Midbrain (tissue), 1 donor: Measurements from ENCODE around the gene PCDH19.

ENCODE experiments used
- DNase-seq: peaks from one replicate; lab custom pipeline; 2025; lab: John Stamatoyannopoulos, UW

PCDH19 gene

GRCh38 chrX:100299559-100299958 is 110.5 kb downstream of the PCDH19 start:
- no peak for DNase-seq

- no peak for DNase-seq
Observed at GRCh38 chrX:100297728-100298127, 112.3 kb downstream of the PCDH19 start.

GRCh38 chrX:100296183-100296753 is 113.8 kb downstream of the PCDH19 start:
- DNase-seq = no peak

DNA sequence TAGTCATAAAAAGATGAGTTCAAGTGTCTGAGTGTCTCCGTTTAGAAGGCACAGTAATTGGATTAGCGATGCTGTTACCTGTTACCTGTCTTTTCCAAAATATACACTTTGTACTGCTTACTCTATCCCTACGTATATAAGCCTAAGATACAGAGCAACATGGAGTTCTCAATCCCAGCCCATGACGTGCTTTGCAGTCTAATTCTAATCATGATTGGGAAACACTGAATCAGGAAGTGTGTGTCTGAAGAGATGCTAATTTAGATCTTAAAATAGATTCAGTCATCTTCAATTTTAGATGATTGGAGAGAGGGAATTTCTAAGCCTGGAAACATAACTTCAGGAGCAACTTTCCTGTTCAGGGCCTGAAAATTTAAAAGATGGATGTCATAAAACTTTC is 115.1 kb downstream of the PCDH19 start:
- no peak for DNase-seq

DNA sequence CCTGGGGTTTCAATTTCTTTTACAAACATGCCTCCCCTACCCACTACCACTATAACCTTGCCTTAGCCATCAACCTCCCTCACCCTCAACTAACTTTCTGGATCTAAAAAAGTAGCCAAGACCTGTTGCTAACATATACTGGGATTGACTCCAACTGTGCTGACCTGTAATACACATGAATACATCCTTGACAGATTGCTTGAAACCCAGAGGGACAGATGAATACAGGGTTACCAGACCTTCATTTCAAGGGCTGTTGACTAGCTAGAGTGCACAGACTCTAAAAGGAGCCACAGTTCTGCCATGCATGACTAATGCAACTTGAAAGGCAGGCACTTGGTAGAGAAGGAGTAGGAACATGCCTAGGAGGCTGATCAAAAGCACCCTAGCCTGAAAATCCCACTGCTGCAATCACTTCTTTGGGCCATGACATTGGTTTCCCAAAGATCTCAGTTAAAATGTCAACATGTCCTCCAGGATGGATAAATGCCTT is 121.0 kb downstream of the PCDH19 start:
- DNase-seq = no peak

DNA sequence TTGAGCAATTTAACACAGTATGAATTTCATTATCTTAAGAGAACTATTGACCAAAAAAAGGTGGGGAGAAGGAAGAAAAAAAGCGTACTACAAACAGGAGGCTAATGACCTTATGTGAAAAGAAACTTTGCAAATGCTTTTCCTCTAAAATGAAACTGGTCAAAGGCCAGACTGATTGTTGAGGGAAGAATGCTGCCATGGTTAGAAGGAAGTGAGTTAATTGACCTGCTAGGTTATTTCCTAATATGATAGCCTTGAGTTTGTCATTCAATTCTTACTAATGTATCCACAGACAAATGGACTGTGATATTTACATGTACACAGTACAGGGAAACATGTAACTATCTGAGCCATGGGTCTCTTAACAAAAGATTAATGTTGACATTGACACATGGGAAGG is 132.8 kb downstream of the PCDH19 start:
- DNase-seq = no peak

GRCh38 chrX:100274916-100275315 is 135.2 kb downstream of the PCDH19 start:
- DNase-seq = no peak

DNA sequence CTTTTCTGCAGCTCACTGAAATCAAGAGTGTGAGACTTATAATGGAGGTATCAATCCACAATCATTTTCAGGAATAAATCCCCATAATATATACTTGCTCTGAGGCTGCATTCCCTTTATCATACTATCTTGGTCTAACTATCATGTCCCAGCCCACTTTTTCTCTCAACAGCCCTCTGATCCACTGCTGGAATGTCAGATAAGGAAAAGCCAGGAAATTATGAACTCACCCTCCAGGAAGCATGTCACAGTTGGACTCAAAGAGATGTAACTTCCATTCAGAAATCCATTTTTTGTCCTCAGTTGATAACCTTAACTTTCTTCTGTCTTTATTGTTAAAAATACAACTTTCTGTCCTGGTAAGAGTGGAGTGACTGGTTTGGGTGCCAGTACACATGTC is 144.9 kb downstream of the PCDH19 start:
- no peak for DNase-seq

- no peak for DNase-seq
Observed at GRCh38 chrX:100264200-100264599, 145.9 kb downstream of the PCDH19 start.

GRCh38 chrX:100263650-100264049 is 146.4 kb downstream of the PCDH19 start:
- DNase-seq = no peak

DNA sequence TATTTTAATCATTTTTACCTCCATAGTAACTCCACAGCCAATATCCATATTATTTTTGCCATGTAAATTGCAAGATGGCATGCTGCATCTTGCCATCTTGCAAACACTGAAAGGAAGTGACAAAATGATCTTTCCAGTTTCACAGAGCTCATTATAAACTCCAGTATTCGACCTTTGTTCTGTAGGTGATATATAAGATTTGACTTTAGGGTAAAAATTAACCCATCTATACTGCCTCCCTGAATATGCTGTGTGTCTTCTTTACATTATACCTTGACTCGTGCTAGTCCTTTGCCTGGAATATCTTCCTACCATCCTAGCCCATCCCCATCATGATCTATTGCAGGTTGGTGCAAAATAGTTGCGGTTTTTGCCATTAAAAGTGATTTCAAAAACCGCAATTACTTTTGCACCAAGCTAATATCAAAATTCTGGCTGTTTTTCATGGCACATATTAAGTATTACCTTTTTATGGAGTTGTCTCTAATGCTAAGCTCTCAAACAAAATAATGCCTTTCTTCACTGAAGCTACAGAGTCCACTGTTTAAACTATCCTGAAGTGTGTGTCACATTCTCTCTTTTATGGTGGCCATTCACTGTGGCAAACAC is 161.1 kb downstream of the PCDH19 start:
- DNase-seq = no peak

DNA sequence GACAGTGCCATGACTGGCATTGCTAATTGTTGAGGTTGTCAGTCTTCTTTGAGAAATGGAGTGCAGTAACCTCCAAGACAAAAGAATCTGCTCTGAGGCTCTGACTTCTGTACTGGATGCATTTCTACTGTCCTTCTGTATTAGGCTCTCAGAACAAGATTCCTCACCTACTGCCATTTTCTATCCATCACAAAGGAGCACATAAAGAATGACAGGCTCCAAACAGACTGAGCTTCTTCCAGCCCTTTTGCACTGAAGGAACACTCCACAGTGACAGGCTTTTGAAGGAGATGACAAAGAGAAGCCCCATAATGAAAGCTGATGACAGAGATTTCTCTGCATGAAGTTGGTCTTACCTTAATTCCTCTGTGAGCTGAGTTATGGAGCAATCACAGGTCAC is 162.2 kb downstream of the PCDH19 start:
- no peak for DNase-seq

GRCh38 chrX:100244681-100245080 is 165.4 kb downstream of the PCDH19 start:
- DNase-seq = no peak
